ENCODE measurements around the gene GRIK1.

DNA sequence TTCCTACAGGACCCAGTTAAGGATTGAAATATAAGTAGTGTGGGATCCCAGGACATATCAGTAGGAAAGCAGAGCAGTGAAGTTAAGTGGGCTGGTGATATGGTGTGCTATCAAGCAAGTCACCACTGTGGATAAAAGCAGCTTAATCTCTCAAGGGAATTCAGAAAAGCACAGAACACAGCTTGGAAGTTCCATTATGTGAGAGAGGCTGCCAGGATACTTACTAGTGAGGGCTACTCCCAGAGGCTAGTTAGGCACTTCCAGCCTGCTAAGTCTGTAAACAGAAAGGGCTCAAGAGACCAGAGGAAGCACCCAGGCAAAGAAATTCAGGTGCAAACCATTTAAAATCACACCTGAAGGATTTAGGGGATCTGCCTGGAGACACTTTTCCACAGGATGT, 18.8 kb upstream of the GRIK1 start:
- TF ChIP-seq, protein P1, sequence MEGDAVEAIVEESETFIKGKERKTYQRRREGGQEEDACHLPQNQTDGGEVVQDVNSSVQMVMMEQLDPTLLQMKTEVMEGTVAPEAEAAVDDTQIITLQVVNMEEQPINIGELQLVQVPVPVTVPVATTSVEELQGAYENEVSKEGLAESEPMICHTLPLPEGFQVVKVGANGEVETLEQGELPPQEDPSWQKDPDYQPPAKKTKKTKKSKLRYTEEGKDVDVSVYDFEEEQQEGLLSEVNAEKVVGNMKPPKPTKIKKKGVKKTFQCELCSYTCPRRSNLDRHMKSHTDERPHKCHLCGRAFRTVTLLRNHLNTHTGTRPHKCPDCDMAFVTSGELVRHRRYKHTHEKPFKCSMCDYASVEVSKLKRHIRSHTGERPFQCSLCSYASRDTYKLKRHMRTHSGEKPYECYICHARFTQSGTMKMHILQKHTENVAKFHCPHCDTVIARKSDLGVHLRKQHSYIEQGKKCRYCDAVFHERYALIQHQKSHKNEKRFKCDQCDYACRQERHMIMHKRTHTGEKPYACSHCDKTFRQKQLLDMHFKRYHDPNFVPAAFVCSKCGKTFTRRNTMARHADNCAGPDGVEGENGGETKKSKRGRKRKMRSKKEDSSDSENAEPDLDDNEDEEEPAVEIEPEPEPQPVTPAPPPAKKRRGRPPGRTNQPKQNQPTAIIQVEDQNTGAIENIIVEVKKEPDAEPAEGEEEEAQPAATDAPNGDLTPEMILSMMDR (IDR thresholded peaks at IDR 0.05) = no peak
- no peak for TF ChIP-seq POLR2A (IDR thresholded peaks at IDR 0.05)
- no peak for TF ChIP-seq EP300 (IDR thresholded peaks at IDR 0.05)

Data from tibial nerve (tissue), 4 donors.